GM21360 (cell line): ENCODE measurements around the gene MUC12.
"Not testable (repeated sequence)": the region's sequence is repeated elsewhere in the genome, so short reads cannot be mapped to it uniquely, and the experiment has no call there.

Experiments used
- ATAC-seq: cut with Tn5 transposase; IDR thresholded peaks from one replicate; pipeline ENCODE4 v1.9.1; 2021; ENCODE audit warnings: mild to moderate bottlenecking, moderate library complexity; ENCODE audit not compliant: unreplicated experiment

Gene MUC12

DNA sequence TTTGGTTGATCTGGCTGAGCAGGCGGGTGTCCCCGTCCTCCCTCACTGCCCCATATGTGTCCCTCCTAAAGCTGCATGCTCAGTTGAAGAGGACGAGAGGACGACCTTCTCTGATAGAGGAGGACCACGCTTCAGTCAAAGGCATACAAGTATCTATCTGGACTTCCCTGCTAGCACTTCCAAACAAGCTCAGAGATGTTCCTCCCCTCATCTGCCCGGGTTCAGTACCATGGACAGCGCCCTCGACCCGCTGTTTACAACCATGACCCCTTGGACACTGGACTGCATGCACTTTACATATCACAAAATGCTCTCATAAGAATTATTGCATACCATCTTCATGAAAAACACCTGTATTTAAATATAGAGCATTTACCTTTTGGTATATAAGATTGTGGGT lies 89.0 kb downstream of the MUC12 start:
- no peak for ATAC-seq

DNA sequence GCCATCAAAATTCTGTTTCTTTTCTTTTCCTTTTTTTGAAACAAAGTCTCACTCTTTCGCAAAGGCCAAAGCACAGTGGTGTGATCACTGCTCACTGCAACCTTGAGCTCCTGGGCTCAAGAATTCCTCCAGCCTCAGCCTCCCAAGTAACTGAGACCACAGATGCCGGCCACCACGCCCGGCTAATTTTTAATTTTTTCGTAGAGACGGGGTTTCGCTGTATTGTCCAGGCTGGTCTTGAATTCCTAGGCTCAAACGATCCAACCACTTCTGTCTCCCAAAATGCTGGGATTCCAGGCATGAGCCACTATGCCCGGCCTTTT lies 90.2 kb downstream of the MUC12 start:
- ATAC-seq: no peak

DNA sequence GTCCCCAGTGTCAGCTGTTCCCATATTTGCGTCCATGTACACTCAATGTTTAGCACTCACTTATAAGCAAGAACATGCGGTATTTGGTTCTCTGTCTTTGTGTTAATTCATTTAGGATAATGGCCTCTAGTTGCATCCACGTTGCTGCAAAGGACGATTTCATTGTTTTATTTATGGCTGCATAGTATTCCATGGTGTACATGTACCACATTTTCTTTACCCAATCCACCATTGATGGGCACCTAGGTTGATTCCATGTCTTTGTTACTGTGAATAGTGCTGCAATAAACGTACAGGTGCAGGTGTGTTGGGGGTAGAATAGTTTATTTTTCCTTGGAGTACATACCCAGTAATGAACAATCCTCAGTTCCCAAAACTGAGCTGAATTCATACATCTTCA lies 91.6 kb downstream of the MUC12 start:
- no peak for ATAC-seq

DNA sequence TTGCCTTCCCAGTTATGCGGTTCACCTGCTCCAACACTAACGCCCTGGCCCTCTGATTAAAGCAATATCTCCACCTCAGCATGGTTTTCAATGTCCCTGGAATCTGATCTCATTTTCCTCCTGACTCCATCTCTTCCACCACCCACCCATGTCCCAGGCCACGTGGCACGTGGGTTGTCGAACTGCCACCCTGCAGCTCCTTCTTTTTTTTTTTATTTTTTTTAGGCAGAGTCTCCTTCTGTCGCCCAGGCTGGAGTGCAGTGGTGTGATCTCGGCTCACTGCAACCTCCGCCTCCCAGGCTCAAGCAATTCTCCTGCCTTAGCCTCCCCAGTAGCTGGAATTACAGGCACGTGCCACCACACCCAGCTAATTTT lies 94.8 kb downstream of the MUC12 start:
- ATAC-seq: not testable (repeated sequence)

DNA sequence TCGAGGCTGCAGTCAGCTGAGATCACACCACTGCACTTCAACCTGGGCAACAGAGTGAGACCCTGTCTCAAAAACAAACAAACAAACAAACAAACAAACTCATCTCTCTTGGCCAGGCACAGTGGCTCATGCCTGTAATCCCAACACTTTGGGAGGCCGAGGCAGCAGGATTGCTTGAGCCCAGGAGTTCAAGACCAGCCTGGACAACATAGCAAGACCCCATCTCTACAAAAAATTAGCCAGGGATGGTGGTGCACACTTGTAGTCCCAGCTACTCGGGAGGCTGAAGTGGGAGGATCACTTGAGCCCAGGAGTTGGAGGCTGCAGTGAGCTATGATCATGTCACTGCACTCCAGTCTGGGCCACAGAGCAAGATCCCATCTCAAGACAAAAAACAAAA lies 95.8 kb downstream of the MUC12 start:
- not testable (repeated sequence) for ATAC-seq

DNA sequence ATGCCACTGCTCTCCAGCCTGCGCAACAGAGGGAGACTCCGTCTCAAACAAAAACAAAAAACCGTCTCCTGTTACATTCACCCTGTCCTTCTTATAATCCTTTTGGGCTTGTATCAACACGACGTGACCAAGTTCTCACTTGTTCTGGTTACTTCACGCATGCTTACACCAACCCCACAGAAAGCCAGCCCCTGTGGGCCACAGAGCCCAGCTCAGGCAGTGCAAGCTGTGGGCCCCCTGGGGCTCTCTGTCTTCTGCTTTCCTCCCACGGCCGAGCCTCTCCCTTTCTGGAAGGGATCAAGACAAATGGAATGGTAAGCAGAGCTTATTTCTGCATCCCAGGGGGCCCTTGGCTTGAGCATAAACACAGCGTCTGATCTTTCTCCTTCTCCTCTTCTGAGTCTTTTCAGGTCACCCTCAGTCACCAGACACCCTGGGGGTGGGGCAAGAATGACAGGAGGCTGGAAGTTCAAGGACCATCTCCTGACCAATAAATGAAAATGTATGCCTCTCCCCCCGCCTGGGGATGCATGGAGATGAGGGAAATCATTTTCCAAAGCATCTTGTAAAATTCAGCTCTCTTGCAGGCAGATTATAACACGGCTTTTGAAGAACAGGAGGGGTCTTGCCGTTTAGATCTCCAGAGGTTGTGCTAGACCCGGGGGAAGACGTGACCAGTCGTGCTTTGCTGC lies 96.9 kb downstream of the MUC12 start:
- no peak for ATAC-seq

DNA sequence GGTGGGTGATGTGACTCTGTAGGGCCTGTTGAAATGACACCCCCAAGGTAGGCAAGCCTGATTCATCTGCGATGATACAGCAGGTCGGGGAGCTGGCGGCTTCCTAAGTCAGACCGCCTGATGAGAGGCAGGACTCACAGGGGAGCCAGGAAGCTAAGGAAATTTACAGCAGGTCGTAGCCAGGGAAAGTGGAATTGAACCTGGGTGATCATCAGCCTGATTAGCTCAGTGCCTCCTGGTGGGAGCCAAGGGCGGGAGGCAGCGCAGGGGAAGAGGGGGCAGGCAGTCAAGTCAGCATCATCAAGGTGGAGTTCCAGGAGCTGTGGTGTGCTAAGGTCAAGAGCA lies 97.4 kb downstream of the MUC12 start:
- ATAC-seq: no peak

DNA sequence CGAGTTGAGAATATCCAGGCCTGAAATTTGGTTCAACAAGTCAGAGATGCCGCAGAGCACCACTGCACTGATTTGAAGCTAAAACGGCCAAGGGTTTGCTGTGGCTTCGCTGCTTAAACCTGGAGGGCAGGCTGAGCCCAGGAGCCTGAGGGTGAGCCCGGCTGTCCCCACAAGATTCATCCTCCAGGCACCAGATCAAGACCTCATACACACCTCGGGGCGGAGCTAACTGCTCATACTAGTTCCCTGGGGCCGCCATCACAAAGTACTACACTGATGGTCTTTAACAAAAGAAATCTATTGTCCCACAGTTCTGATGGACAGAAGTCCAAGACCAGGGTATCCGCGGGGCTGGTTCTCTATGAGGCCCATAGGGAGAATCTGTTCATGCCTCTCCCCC lies 99.0 kb downstream of the MUC12 start:
- ATAC-seq: no peak
